Neural progenitor cell (in vitro differentiated cells): Measurements from ENCODE around the gene LGALS3. TPM values are rescaled to one million over a fixed set of nuclear protein-coding genes. Genes with fewer than 3 reads are reported as not detected.

Source experiments
- DNase-seq: peaks from one replicate; pipeline ENCODE4 v3.0.0-alpha.2; 2016; ENCODE audit warnings: low spot score
- H2AFZ ChIP-seq: fragments of 200-600 bp; sonication (generic); replicated peaks from 2 replicates; pipeline ENCODE4 v1.6.1; 2016; ENCODE audit warnings: antibody characterized with exemption
- H3F3A ChIP-seq: fragments of 200-600 bp; sonication (generic); 2 replicates; pipeline ENCODE4 v1.6.1; 2016; ENCODE audit warnings: antibody characterized with exemption, low read depth
- H3K27ac ChIP-seq: fragments of 200-600 bp; sonication (generic); 2 replicates; pipeline ENCODE4 v1.5.1; 2016; ENCODE audit warnings: mild to moderate bottlenecking
- H3K27me3 ChIP-seq: fragments of 200-600 bp; sonication (generic); 2 replicates; pipeline ENCODE4 v1.6.1; 2016; ENCODE audit warnings: mild to moderate bottlenecking, moderate library complexity
- H3K36me3 ChIP-seq: fragments of 200-600 bp; sonication (generic); 2 replicates; pipeline ENCODE4 v1.5.1; 2016
- H3K4me1 ChIP-seq: fragments of 200-600 bp; sonication (generic); 2 replicates; pipeline ENCODE4 v1.6.1; 2016; ENCODE audit warnings: mixed run types
- H3K4me2 ChIP-seq: fragments of 200-600 bp; sonication (generic); 2 replicates; pipeline ENCODE4 v1.6.1; 2016
- H3K4me3 ChIP-seq: fragments of 200-600 bp; sonication (generic); 2 replicates; pipeline ENCODE4 v1.5.1; 2016
- H3K79me2 ChIP-seq: fragments of 200-600 bp; sonication (generic); 2 replicates; pipeline ENCODE4 v1.6.1; 2016; ENCODE audit warnings: low read depth
- H3K9ac ChIP-seq: fragments of 200-600 bp; sonication (generic); 2 replicates; pipeline ENCODE4 v1.6.1; 2016
- H3K9me3 ChIP-seq: fragments of 200-600 bp; sonication (generic); 2 replicates; pipeline ENCODE4 v1.5.1; 2016; ENCODE audit warnings: low read depth
- H4K20me1 ChIP-seq: fragments of 200-600 bp; sonication (generic); 2 replicates; pipeline ENCODE4 v1.6.1; 2016; ENCODE audit warnings: low read depth
- H3K27ac Mint-ChIP-seq: 3 replicates; pipeline ENCODE4 v1.8.0; 2021; ENCODE audit warnings: mixed read lengths
- H3K27me3 Mint-ChIP-seq: 2 replicates; pipeline ENCODE4 v1.8.0; 2022; ENCODE audit warnings: low read depth, mild to moderate bottlenecking, inconsistent platforms, moderate library complexity, mixed read lengths; ENCODE audit not compliant: insufficient read depth
- H3K36me3 Mint-ChIP-seq: 3 replicates; pipeline ENCODE4 v1.8.0; 2021; ENCODE audit warnings: mixed read lengths
- H3K4me1 Mint-ChIP-seq: 3 replicates; pipeline ENCODE4 v1.8.0; 2021; ENCODE audit warnings: mixed read lengths
- H3K4me3 Mint-ChIP-seq: 3 replicates; pipeline ENCODE4 v1.8.0; 2021; ENCODE audit warnings: mild to moderate bottlenecking, moderate library complexity, mixed read lengths
- H3K9me3 Mint-ChIP-seq: 3 replicates; pipeline ENCODE4 v1.8.0; 2020; ENCODE audit warnings: mixed read lengths
- CTCF ChIP-seq: fragments of 200-600 bp; sonication (generic); IDR thresholded peaks from 2 replicates; pipeline ENCODE4 v1.5.1; 2017; ENCODE audit warnings: antibody characterized with exemption, mild to moderate bottlenecking
- EZH2 ChIP-seq: fragments of 200-600 bp; sonication (generic); IDR thresholded peaks from 2 replicates; pipeline ENCODE4 v1.6.1; 2017; ENCODE audit warnings: antibody characterized with exemption, mild to moderate bottlenecking, moderate library complexity
- EZH2phosphoT487 ChIP-seq: fragments of 200-600 bp; sonication (generic); IDR thresholded peaks from 2 replicates; pipeline ENCODE4 v1.6.1; 2017; ENCODE audit warnings: antibody characterized with exemption
- total RNA-seq: library from RNA; depleted of rRNA; stranded (reverse); fragments of >200 nt; gene quantifications from 2 replicates; pipeline ENCODE4 v1.2.3, GENCODE V29; 2015; ENCODE audit warnings: low replicate concordance

Gene LGALS3
- total RNA-seq, 1 donor from 2014 or later: not detected

GRCh38 chr14:55117803-55118441 is 11.1 kb upstream of the LGALS3 start:
- no peak overlapping the region for H3K9ac ChIP-seq
- no peak overlapping the region for H3K4me3 ChIP-seq
- H3K27me3 Mint-ChIP-seq: peaks cover 14% of the 10 kb centered on the region
- H3K27ac Mint-ChIP-seq: no peak overlapping the region
- H3K4me1 Mint-ChIP-seq: peaks cover 24% of the 10 kb centered on the region
- H3K4me1 ChIP-seq: peaks cover 19% of the 10 kb centered on the region
- H3K4me2 ChIP-seq: no peak overlapping the region
- no peaks in the 10 kb centered on the region for H3K9me3 Mint-ChIP-seq
- no peaks in the 10 kb centered on the region for H3K79me2 ChIP-seq
- H3K27ac ChIP-seq: no peak overlapping the region
- no peaks in the 10 kb centered on the region for H3F3A ChIP-seq
- no peaks in the 10 kb centered on the region for H3K27me3 ChIP-seq
- H3K36me3 Mint-ChIP-seq: no peaks in the 10 kb centered on the region
- no peak for TF ChIP-seq CTCF
- TF ChIP-seq EZH2phosphoT487: no peak
- TF ChIP-seq EZH2: no peak
- H3K4me3 Mint-ChIP-seq: no peak overlapping the region
- no peaks in the 10 kb centered on the region for H3K9me3 ChIP-seq
- no peak overlapping the region for H2AFZ ChIP-seq
- H4K20me1 ChIP-seq: no peaks in the 10 kb centered on the region
- DNase-seq: no peak
- H3K36me3 ChIP-seq: no peaks in the 10 kb centered on the region

- no peak for DNase-seq
- Histone ChIP-seq H3K4me1 (peaks cover 19% of the 10 kb centered on the region), H3K79me2 (no peaks in the 10 kb centered on the region), H3K27ac (no peak overlapping the region), H3K9me3 (no peaks in the 10 kb centered on the region), H3K36me3 (no peaks in the 10 kb centered on the region), H3K4me3 (no peak overlapping the region), H3K27me3 (no peaks in the 10 kb centered on the region), H2AFZ (no peak overlapping the region), H3K4me2 (no peak overlapping the region), H4K20me1 (no peaks in the 10 kb centered on the region), H3K9ac (no peak overlapping the region), H3F3A (no peaks in the 10 kb centered on the region)
- Mint-ChIP-seq H3K9me3 (no peaks in the 10 kb centered on the region), H3K36me3 (no peaks in the 10 kb centered on the region), H3K4me1 (peaks cover 30% of the 10 kb centered on the region), H3K27ac (no peak overlapping the region), H3K27me3 (peaks cover 14% of the 10 kb centered on the region), H3K4me3 (no peak overlapping the region)
- TF ChIP-seq CTCF (no peak), EZH2phosphoT487 (no peak), EZH2 (no peak)
Measured at GRCh38 chr14:55118761-55119160, 10.3 kb upstream of the LGALS3 start.

GRCh38 chr14:55120571-55121495 is 8.2 kb upstream of the LGALS3 start:
- no peaks in the 10 kb centered on the region for H3K9me3 ChIP-seq
- H3K27ac Mint-ChIP-seq: no peak overlapping the region
- H3K27ac ChIP-seq: no peak overlapping the region
- no peak overlapping the region for H2AFZ ChIP-seq
- H3K4me3 ChIP-seq: no peak overlapping the region
- H3K9me3 Mint-ChIP-seq: no peaks in the 10 kb centered on the region
- peaks cover 15% of the 10 kb centered on the region for H3K27me3 Mint-ChIP-seq
- no peak for DNase-seq
- H3K4me3 Mint-ChIP-seq: peak overlapping the region; percentile 21
- no peaks in the 10 kb centered on the region for H3K27me3 ChIP-seq
- no peak overlapping the region for H3K4me2 ChIP-seq
- TF ChIP-seq EZH2: no peak
- TF ChIP-seq EZH2phosphoT487: no peak
- TF ChIP-seq CTCF: no peak
- peaks cover 39% of the 10 kb centered on the region for H3K4me1 Mint-ChIP-seq
- peaks cover 19% of the 10 kb centered on the region for H3K4me1 ChIP-seq
- H3K36me3 ChIP-seq: no peaks in the 10 kb centered on the region
- H3K79me2 ChIP-seq: no peaks in the 10 kb centered on the region
- H3K9ac ChIP-seq: no peak overlapping the region
- H3F3A ChIP-seq: no peaks in the 10 kb centered on the region
- peaks cover 2% of the 10 kb centered on the region for H3K36me3 Mint-ChIP-seq
- H4K20me1 ChIP-seq: no peaks in the 10 kb centered on the region
